Mesothelial cell of epicardium (in vitro differentiated cells): Measurements from ENCODE around the gene HIPK1. TPM values are rescaled to one million over a fixed set of nuclear protein-coding genes. Genes with fewer than 3 reads are reported as not detected.

ENCODE experiments used
- DNase-seq, 2 experiments: peaks; one replicate each; pipeline ENCODE4 v3.0.0; 2021; ENCODE audit warnings: low spot score in 2 of 2; ENCODE audit not compliant: unreplicated experiment in 2 of 2
- H3K27ac Mint-ChIP-seq: 2 replicates; pipeline ENCODE4 v1.8.0; 2021; ENCODE audit warnings: mixed read lengths
- H3K27me3 Mint-ChIP-seq: 2 replicates; pipeline ENCODE4 v1.8.0; 2021; ENCODE audit warnings: low read depth, mixed read lengths
- H3K36me3 Mint-ChIP-seq: 2 replicates; pipeline ENCODE4 v1.8.0; 2021; ENCODE audit warnings: mixed read lengths
- H3K4me1 Mint-ChIP-seq: 2 replicates; pipeline ENCODE4 v1.8.0; 2021; ENCODE audit warnings: mixed read lengths
- H3K4me3 Mint-ChIP-seq: 2 replicates; pipeline ENCODE4 v1.8.0; 2021; ENCODE audit warnings: mild to moderate bottlenecking, moderate library complexity, mixed read lengths
- H3K9me3 Mint-ChIP-seq: 2 replicates; pipeline ENCODE4 v1.8.0; 2021; ENCODE audit warnings: mixed read lengths
- CTCF ChIP-seq: fragments of 200-600 bp; sonication (generic); IDR thresholded peaks from one replicate; pipeline ENCODE4 v1.5.0; 2021; ENCODE audit warnings: antibody characterized with exemption; ENCODE audit not compliant: unreplicated experiment
- total RNA-seq: library from RNA; stranded (reverse); gene quantifications from 3 replicates; pipeline ENCODE4 v1.2.1, GENCODE V29; 2021

Gene HIPK1
- total RNA-seq, 1 donor from 2014 or later = 43.9 TPM

GRCh38 chr1:113980110-113980509 is 51.0 kb downstream of the HIPK1 start:
- peaks cover 2% of the 10 kb centered on the region for H3K36me3 Mint-ChIP-seq
- H3K4me1 Mint-ChIP-seq = peaks cover 85% of the 10 kb centered on the region
- DNase-seq = peak; percentile 76 to 82
- H3K27ac Mint-ChIP-seq = peak overlapping the region; percentile 98
- no peaks in the 10 kb centered on the region for H3K9me3 Mint-ChIP-seq
- H3K27me3 Mint-ChIP-seq = no peaks in the 10 kb centered on the region
- TF ChIP-seq CTCF = no peak
- H3K4me3 Mint-ChIP-seq = peak overlapping the region; percentile 73

- no peaks in the 10 kb centered on the region for H3K27me3 Mint-ChIP-seq
- H3K36me3 Mint-ChIP-seq = peaks cover 10% of the 10 kb centered on the region
- no peak for DNase-seq
- peak overlapping the region; percentile 73 for H3K4me3 Mint-ChIP-seq
- no peak for TF ChIP-seq CTCF
- H3K4me1 Mint-ChIP-seq = peaks cover 72% of the 10 kb centered on the region
- H3K9me3 Mint-ChIP-seq = peaks cover 13% of the 10 kb centered on the region
- peak overlapping the region; percentile 98 for H3K27ac Mint-ChIP-seq
These were observed 53.1 kb downstream of the HIPK1 start for GRCh38 chr1:113981962-113982931.

- TF ChIP-seq CTCF = no peak
These were observed 53.8 kb downstream of the HIPK1 start for GRCh38 chr1:113982949-113983348.

GRCh38 chr1:113983391-113983790 is 54.3 kb downstream of the HIPK1 start:
- H3K9me3 Mint-ChIP-seq = peaks cover 19% of the 10 kb centered on the region
- H3K27me3 Mint-ChIP-seq = no peaks in the 10 kb centered on the region
- H3K27ac Mint-ChIP-seq = peak overlapping the region; percentile 74
- H3K4me1 Mint-ChIP-seq = peaks cover 63% of the 10 kb centered on the region
- TF ChIP-seq CTCF = no peak
- H3K4me3 Mint-ChIP-seq = peak overlapping the region; percentile 73
- peaks cover 10% of the 10 kb centered on the region for H3K36me3 Mint-ChIP-seq
- DNase-seq = no peak

More at GRCh38 chr1:113982949-113983348, 53.8 kb downstream of the HIPK1 start:
- peak overlapping the region; percentile 98 for H3K27ac Mint-ChIP-seq
- peaks cover 10% of the 10 kb centered on the region for H3K36me3 Mint-ChIP-seq
- no peaks in the 10 kb centered on the region for H3K27me3 Mint-ChIP-seq
- peak overlapping the region; percentile 73 for H3K4me3 Mint-ChIP-seq
- DNase-seq = no peak
- peaks cover 67% of the 10 kb centered on the region for H3K4me1 Mint-ChIP-seq
- peaks cover 19% of the 10 kb centered on the region for H3K9me3 Mint-ChIP-seq

GRCh38 chr1:113983826-113984225 is 54.7 kb downstream of the HIPK1 start:
- Mint-ChIP-seq H3K9me3 (peaks cover 19% of the 10 kb centered on the region), H3K4me3 (peak overlapping the region; percentile 73), H3K27me3 (no peaks in the 10 kb centered on the region), H3K36me3 (peaks cover 10% of the 10 kb centered on the region), H3K27ac (peak overlapping the region; percentile 74), H3K4me1 (peaks cover 58% of the 10 kb centered on the region)
- DNase-seq = no peak
- no peak for TF ChIP-seq CTCF
